T-helper 1 cell treated with Interleukin-12 subunit alpha and Interleukin-12 subunit beta and Interleukin-4 antibody, amounts not matched to agents 30 ng/mL and 1 ng/mL, for 36 hours (primary cell): ENCODE results near the gene VWF. TPM values are rescaled to one million over a fixed set of nuclear protein-coding genes. Genes with fewer than 3 reads are reported as not detected.
"Not testable (repeated sequence)": the region's sequence is repeated elsewhere in the genome, so short reads cannot be mapped to it uniquely, and the experiment has no call there.

Experiments used
- intact Hi-C: fragments of 100-400 bp; cut with micrococcal nuclease; formaldehyde crosslinking; loops from one replicate; pipeline ENCODE4 v1.15.1; 2024
- total RNA-seq: library from RNA; stranded (reverse); gene quantifications from 2 replicates; pipeline ENCODE4 v1.2.3, GENCODE V29; 2022

The VWF gene
- not detected in 2 replicates for total RNA-seq

DNA sequence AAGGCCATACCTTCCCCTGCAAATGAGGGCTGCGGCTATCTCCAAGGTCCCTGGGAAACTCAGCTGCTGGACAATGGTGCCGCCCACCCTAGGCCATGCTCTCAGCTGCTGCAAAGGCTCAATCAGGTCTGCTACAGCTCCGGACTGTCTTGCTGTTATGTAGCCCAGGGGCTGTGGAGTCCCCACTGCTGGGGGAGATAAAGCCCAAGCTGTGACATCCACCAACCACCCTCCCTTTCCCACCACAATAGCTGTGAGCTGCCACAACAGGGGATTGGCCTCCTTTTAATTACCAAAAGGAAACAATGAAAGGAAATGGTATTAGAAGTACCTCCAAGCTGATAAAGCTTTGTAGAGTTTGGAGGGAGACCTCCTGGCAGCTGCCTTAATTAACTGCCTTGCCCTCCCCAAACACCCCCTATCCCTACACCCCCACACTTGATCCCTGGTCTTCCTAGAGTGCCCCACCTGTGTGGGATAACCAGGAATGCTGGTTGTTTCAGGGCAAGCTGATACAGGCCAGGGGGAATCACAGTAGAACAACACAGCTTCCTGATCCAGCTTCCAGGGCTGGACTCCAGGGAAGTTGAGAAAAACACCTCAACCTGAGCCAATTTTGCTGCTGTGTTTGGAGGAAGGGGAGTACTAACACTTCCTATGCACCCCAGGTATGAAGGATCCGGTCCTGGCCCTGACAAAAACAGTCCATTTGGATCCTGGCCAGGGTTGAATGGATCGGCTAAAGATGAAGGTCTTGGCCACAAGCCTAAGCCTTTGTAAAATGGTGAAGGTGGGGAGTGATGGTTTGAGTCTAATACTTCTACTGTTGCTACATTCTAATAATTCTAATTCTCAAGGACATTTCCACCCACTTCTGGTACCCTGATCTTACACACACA, at the start of gene VWF:
Gene VWF (minus strand): TSS at position 260 of the 899 bp plus-strand sequence. CDS start 1,474 bp downstream, outside the sequence.
- intact Hi-C loops: no loop called here

DNA sequence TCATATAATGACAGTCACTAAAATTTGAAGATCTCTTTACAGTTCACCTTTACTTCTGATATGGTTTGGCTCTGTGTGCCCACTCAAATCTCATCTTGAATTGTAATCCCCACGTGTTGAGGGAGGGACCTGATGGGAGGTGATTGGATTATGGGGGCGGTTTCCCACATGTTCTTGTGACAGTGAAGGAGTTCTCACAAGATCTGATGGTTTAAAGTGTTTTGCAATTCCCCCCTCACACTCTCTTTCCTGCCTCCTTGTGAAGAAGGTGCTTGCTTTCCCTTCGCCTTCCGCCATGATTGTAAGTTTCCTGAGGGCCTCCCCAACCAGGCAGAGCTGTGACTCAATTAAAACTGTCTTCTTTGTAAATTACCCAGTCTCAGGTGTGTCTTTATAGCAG, 48.4 kb upstream of the VWF start:
- intact Hi-C loops: no loop called here

DNA sequence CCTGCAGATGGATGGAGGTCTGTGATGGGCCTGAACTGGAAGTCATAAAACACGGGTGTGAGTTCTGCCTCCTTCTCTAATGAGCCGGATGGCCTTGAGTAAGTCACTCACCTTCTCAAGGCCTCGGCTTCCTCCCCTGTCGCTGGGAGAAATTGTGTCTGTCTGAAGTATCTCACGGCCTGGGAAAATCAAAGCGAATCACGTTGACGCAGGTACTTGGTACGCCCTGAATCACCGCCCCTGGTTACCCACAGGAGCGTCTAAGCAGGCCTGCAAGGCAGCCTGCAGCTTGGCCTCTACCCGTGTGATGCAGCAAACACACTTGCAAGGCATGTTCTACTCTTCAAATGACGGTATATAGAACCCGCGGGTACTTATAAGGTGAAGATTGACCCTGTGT, 47.6 kb upstream of the VWF start:
- intact Hi-C loops: no loop called here

DNA sequence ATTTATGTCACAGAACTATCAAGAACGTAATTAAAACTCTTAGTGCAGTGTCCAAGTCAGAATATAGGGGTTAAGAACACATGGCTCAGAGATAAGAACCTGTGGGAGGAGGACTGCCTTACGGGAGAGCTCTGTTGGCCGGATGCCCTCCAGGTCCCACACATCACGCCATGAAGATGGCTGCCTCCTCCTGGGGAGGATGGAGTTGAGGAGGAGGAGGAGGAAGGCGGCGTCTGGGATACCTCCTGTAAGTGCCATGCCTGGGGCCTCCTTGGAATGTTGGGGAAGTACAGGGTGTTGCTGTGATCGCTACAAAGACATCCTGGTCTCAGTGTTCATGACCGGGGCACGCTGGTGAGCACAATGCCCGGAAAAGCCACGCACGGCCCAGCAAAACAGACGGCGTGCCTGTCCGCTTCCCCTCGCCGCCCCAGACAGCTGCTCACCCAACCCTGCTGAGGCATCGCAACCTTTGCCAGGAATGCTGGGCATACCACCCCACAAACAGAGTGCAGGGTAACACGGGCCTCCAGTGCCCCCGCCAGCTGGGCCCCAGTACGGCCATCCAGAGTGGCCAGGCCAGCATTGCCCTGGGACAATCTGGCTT, 47.0 kb upstream of the VWF start:
- intact Hi-C loops: no loop called here

DNA sequence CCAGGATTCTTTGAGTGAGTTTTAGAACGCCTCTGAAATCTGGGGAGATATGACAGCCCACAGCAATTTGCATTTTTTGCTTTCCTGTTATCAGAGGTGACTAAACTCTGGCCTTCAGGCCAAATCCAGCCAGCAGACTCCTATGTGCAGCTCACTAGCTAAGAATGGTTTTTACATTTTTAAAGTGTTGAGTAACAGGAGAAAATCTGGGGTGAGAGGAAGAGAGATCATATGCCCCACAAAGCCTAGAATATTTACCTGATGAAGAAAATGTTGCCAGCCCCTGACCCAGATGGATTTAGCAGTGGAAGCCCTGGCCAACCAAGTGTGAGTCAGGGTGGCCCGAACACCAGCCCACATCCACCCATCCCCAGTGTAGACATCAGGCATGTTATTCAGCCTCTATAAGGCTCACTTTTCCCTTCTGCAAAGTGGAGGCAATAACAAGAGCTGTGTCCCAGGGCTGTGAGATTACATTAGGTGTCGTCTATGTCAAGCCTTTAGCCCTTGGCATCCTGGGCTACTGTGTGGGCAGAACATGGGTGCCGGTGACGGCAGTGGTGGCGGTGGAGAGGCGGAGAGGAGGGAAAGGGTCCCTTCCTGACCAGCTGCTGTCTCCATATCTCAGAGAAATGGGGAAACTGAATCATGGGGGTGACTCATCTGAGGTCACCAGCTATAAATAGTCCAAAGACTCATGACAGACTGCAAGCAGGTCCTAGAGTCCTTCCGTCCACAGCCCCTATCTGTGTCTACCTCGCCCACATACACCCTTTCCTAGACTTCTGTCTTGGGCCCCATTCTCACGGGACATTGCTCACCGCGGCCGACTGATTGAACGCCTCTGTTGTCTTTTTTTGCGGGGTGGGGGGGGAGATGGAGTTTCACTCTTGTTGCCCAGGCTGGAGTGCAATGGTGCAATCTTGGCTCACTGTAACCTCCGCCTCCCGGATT, 43.1 kb upstream of the VWF start:
- intact Hi-C loops: loop anchor here (2.0 to 10.0 kb wide), 2 partner anchors 27 to 103 kb away; no protein-coding TSS in a partner anchor

DNA sequence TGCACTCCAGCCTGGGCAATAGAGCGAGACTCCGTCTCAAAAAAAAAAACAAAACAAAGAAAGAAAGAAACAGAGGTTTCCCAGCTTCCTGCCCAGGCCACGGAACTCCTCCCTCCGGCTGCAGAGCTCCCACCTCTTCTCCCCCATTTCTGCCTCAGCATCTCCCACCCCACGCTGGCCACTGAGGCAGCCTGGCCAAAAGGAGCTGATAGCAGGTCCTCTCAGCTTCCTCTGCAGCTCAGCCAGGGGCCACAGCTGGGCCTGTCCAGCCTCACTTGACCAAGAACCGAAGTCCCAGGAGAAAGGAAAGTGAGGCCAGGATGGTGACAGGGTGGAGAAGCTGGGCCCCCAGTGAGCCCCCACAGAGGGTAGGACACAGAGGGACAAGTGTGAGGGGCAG, 42.3 kb upstream of the VWF start:
- intact Hi-C loops: loop anchor here (2.0 to 10.0 kb wide), 2 partner anchors 26 to 102 kb away; no protein-coding TSS in a partner anchor

DNA sequence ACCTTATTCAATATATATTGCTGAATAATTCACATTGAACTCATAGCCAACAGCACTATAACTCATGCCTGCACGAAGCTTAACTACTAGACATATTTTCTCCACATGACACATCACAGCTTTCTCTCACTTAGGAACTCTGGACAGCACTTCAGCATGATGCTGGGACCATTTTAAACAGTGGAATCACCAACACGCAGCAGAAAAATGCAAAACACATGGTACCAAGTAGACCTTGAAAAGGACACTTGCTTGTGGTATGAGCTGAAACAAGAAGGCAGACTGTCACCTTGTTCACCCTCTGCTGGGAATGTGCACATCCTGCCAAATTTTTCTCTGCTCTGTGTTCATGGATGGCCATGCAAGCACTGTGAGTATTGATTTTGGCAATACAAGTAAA, 40.9 kb upstream of the VWF start:
- intact Hi-C loops: loop anchor here (10.0 kb wide), 1 partner anchor 101 kb away; no protein-coding TSS in a partner anchor

DNA sequence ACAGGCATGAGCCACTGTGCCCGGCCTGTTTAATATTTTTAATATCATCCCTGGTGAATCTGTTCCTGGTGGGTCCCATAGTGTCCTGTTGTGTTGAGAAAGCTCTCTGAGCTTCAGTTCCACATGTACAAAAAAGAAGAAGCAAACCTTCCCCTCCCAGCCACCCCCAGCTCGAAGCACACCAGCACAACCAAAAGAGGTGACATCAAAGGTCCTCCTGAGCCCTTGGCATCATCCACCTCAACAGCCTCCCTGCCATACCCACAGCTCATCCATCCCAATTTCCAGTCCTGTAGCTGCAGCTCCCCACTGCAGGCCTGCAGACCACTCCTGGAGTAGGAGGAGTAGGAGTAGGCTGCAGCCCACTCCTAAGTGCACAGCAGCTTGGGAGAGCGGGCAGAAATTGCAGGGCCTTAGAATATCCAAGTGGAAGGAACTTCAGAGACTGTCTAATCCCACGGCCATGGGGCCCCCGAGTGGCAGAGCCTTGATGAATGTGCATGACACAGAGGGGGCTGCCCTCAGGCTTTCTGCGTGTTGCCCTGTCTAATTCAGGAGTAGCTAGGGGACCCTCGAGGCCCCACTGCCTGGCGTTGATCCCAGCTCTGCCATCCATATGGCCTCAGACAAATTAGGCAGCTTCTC, 39.1 kb upstream of the VWF start:
- intact Hi-C loops: loop anchor here (10.0 kb wide), 1 partner anchor 99 kb away; no protein-coding TSS in a partner anchor

DNA sequence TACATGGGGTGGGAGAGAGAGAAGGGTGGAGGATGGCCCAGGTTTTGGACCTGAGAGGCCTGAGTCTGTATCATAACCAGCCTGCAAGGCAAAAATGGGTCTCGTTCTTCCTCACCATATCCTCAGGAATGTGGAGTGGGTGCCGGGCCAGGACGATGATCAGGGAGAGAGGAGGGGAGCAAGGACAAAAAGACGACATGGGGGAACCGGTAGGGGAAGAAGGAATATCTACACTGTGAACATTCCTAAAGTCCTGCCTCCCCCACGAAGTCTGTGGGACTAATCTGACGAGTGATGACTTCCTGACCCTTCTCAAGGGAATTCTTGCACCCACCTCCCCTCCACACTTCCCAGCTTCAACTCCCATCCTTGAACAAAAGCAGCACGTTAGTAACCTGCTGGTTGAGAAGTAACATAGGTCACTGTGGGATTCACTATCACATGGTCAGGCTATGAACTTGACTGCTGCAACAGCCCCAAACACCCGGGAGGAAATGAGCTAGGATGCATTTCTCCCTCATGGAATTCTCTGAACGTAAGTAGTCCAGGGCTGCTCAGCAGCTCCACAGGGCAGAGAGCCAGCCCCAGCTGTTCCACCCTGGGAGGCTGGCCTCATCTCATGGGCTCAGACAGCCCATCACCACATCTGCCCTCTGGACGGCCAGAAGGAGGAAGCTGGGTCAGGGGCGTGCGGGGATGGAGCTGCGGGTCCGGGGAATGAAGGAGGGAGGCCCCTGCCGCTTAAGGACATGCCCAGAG, 36.8 kb upstream of the VWF start:
- intact Hi-C loops: loop anchor here (10.0 kb wide), 1 partner anchor 97 kb away; no protein-coding TSS in a partner anchor

DNA sequence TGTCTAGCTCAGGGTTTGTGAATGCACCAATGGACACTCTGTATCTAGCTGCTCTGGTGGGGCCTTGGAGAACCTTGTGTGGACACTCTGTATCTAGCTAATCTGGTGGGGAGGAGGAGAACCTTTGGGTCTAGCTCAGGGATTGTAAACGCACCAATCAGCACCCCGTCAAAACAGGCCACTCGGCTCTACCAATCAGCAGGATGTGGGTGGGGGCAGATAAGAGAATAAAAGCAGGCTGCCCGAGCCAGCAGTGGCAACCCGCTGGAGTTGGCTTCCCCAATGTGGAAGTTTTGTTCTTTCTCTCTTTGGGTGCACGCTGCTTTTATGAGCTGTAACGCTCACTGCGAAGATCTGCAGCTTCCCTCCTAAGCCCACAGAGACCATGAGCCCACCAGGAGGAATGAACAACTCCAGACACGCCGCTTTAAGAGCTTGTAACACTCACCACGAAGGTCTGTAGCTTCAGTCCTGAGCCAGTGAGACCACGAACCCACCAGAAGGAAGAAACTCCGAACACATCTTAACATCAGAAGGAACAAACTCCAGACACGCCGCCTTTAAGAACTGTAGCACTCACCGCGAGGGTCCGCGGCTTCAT, 35.7 kb upstream of the VWF start:
- intact Hi-C loops: loop anchor here (10.0 kb wide), 1 partner anchor 95 kb away; no protein-coding TSS in a partner anchor

DNA sequence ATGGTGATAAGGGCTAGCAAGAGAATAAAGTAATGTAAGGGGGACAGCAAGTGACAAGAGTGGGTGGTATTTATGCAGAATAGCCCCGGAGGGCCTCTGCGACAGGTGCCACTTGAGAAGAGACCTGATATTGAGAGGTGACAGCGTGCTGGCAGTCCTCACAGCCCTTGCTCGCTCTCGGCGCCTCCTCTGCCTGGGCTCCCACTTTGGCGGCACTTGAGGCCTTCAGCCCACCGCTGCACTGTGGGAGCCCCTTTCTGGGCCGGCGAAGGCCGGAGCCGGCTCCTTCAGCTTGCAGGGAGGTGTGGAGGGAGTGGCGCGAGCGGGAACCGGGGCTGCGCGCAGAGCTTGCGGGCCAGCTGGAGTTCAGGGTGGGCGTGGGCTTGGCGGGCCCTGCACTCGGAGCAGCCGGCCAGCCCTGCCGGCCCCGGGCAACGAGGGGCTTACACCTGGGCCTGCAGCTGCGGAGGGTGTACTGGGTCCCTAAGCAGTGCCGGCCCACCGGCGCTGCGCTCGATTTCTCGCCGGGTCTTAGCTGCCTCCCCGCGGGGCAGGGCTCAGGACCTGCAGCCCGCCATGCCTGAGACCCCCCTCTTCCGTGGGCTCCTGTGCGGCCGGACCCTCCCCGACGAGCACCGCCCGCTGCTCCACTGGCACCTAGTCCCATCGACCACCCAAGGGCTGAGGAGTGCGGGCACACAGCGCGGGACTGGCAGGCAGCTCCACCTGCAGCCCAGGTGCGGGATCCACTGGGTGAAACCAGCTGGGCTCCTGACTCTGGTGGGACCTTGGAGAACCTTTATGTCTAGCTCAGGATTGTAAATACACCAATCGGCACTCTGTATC, 34.9 kb upstream of the VWF start:
- intact Hi-C loops: loop anchor here (10.0 kb wide), 1 partner anchor 95 kb away; no protein-coding TSS in a partner anchor

DNA sequence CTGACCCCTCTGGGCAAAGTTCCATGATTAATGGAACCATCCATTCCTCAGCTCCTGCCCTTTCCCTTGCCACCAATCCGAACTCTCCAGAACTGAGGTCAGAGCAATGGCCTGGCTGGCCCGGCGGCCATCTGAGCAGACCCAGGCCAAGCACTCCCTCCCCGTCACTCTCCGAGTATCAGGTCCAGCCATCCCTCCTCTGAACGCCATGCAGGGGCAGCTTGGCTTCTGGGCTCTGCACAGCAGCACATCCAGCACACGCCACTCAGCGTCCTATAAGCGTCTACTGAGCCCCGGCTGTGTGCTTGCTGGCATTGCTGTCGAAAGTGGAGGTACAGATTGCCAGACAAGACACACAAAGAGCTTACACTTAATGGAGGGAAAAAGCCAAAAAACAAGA, 34.3 kb upstream of the VWF start:
- intact Hi-C loops: no loop called here

DNA sequence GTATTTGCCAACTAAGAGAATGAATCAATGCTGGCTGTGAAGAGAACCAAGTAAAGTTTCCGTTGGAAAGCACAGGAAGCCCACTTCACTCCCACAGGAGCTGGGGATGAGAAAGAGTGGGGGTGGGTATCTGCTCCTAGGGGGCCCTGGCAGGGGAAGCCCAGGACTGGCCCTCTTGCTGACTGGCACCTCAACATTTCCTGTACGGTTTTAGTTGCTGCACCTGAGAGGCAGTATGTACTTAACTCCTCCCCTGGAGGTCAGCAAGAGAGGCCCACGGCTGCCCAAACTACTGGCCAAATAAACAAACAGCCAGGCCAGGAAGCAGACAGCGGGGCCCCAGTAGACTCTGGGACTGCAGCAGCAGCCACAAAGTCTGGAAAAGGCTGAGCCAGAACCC, 33.8 kb upstream of the VWF start:
- intact Hi-C loops: no loop called here

DNA sequence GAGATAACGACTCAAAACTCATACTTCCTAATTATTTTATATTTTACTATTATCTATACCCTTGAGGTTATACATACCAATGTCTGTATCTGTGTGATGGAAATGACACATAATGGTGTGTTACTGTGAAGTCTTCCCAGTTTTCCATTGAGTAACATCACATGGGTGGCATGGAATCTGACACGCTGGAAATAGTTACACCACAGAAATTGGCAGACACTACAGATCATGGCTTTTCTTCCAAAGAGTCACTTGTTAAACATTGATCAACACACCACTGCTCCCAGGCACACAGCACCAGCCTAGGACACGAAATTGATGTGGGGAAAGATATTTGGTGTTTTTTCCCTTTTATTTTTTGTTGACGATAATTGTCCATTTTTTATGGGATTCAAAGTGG, 33.0 kb upstream of the VWF start:
- intact Hi-C loops: no loop called here

DNA sequence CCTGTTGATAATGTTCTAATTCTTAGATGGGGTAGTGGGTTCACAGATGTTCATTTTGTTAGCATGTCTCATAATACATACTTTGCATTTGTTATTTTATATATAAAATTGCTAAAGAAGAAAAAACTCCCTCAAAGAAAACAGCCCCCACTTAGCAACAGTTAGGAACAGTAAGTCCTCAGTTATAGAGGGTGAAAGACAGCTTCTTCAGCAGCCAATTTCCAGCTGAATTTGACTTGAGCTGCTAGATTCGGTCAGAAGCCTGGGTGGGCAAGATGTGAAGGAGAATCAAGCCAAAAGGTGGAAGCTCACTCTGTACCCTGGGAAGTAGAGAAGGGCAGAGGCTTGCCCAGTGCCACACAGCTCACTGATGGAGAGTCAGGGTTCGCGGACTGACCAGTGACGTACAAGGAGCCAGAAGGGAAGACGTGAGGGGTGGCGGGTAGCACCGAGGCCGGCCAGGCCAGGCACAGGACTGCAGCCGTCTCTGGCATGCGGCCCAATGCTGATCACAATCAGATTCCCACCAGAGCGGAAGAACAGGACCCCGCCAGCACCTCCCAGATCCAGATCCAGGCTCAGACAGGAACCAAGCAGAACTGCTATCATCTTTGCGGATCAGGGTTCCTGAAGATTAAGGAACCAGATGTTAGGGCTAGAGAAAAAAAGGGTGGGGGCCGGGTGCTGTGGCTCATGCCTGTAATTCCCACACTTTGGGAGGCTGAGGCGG, 30.4 kb upstream of the VWF start:
- intact Hi-C loops: no loop called here

DNA sequence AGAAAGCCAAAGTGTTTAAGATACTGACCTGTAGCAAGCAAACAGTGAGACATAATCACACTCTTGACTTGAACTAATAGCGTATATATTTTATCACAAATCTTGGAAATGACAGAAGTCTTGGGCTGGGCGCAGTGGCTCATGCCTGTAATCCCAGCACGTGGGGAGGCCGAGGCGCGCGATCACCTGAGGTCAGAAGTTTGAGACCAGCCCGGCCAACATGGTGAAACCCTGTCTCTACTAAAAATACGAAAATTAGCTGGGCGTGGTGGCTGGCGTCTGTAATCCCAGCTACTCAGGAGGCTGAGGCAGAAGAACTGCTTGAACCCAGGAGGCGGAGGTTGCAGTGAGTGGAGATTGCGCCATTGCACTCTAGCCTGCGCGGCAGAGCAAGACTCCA, 24.3 kb upstream of the VWF start:
- intact Hi-C loops: not testable (repeated sequence)

DNA sequence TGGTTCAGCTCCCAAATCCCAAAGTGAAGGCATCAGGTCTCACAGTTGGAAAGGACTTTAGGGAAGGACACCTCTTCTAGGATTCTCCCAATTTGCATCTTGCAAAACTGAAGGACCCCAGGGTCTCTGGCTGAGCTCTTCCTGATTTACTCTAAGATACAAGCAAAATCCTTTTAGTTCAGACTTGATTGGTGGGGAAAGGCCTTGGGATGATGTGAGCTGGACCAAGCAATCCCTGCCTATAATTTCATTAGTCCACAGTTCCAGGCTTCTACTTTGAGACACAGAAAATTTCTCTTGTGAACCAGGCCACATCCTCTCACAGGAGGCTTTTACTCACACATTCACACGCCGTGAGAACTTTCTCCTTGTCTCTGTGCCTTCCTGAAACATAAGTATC, 23.6 kb upstream of the VWF start:
- intact Hi-C loops: no loop called here

DNA sequence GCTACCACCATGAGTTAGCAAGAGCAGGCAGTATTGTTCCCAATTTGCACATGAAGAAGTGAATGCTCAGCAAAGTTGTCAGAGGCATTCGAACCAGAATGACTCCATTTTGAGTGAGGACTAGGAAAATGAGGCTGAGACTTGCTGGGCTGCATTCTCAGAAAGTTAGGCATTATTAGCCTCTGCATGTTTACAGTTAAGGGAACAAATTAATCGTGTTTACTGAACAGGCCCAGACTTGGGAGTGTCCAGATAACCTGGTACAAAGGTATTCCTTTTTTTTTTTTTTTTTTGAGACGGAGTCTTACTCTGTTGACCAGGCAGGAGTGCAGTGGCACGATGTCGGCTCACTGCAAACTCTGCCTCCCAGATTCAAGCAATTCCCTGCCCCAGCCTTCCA, 22.5 kb upstream of the VWF start:
- intact Hi-C loops: no loop called here
